HG02678 (cell line): ENCODE results near the gene FLACC1.
"Not testable (repeated sequence)": the region's sequence is repeated elsewhere in the genome, so short reads cannot be mapped to it uniquely, and the experiment has no call there.

Experiments used
- ATAC-seq: cut with Tn5 transposase; IDR thresholded peaks from one replicate; pipeline ENCODE4 v1.9.1; 2021; ENCODE audit warnings: mild to moderate bottlenecking, moderate library complexity; ENCODE audit not compliant: unreplicated experiment

FLACC1 gene

DNA sequence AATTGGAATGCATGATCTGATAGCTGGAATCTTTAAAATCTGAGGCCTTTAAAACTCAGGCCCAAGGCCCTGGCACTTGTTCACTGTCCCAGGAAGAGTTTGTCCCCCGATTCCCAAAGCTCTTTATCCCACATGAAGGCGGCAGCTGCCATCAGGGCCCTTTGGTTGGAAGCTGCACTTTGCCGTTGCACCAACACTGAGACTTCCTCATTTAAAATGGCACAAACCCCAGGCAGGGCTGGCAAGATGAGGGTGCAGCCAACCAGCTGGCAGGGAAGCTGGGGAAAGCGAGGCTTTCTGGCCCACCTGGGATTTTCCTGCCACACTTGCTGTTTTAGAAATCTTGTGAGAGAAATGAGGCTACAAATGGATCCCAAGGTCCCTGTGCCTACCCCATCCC, 6.3 kb downstream of the FLACC1 start:
- ATAC-seq = no peak

DNA sequence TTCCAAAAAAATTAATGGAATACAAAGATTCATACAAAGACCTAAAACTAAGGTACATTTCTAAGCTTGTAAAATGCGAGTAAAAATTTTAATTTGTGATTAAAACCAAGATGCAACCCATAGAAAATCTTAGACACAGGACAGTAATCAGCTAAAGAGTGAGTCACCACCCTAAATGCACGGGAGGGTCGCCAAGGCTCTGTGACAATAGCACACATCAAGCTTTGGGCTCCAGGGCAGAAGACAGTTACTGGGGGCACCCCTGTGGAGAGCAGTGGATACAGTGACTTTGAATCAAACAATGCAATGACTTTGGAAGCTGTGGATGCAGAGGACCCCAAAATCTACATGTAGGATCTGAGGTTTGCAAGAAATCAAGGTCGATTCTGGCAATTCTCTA, 7.5 kb downstream of the FLACC1 start:
- no peak for ATAC-seq

DNA sequence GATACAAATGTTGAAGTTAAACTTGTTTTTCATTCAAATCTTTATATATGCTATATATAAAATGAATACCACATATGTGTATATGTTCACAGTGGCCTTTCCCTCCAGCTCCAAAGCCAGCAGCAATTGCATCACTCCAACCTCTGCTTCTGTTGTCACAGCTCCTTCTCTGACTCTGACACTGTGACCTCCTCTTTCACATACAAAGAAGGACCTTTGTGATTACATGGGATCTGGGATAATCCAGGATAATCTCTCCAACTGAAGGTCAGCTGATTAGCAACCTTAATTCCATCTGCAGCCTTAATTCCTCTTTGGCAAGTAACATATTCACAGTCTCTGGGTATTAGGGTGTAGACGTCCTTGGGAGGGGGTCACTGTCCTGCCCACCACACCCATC, 8.4 kb downstream of the FLACC1 start:
- ATAC-seq = no peak

GRCh38 chr2:201347138-201347537, 10.0 kb downstream of the FLACC1 start:
- no peak for ATAC-seq

- ATAC-seq = no peak
Observed at GRCh38 chr2:201345625-201346213, 11.4 kb downstream of the FLACC1 start.

- ATAC-seq = peak; percentile 92
Observed at GRCh38 chr2:201344663-201345366, 12.3 kb downstream of the FLACC1 start.

GRCh38 chr2:201343559-201343958, 13.6 kb downstream of the FLACC1 start:
- ATAC-seq = no peak

GRCh38 chr2:201342923-201343322, 14.2 kb downstream of the FLACC1 start:
- ATAC-seq = no peak

DNA sequence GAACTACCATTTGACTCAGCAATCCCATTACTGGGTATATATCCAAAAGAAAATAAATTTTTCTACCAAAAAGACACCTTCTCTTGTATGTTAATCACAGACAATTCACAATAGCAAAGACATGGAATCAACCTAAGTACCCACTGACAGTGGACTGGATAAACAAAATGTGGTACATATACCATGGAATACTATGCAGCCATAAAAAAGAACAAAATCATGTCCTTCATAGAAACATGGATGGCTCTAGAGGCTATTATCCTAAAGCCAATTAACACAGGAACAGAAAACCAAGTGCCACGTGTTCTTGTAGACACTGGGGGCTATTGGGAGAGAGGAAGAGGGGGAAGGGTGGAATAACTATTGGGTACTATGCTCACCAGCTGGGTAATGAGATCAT, 27.7 kb downstream of the FLACC1 start:
- no peak for ATAC-seq

- no peak for ATAC-seq
Observed at GRCh38 chr2:201327678-201328077, 29.5 kb downstream of the FLACC1 start.

DNA sequence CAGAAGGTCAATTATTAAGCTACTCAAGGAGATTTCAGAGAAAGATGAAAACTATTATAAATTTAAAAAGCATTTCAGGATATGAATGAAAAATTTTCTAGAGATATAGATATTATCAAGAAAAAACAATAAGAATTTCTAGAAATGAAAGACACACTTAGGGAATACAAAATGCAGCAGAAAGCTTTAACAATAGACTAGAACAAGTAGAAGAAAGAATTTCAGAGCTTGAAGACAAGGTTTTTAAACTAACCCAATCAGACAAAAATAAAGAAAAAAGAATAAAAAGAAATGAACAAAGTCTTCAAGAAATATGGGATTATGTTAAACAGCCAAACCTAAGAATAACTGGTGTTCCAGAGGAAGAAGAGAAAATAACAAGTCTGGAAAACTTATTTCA, 34.4 kb downstream of the FLACC1 start:
- no peak for ATAC-seq

DNA sequence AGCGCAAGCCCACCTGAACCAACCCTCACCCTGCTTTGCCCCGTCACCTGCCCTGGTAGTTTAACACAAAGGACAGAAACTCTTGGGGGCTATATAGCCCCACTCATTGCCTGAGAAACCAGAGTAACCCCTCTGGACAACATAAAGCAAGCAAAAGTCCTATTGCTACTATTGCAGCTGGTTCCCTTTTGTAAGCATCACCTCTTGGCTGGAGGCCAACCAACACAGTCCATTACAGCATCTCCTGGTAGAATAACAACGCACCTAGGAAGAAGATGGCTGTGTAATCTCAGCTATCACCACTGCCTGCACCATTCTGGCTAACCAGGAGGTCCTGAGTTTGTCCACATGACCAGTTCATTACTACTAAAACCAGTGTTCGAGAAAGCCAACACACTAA, 36.4 kb downstream of the FLACC1 start:
- no peak for ATAC-seq

DNA sequence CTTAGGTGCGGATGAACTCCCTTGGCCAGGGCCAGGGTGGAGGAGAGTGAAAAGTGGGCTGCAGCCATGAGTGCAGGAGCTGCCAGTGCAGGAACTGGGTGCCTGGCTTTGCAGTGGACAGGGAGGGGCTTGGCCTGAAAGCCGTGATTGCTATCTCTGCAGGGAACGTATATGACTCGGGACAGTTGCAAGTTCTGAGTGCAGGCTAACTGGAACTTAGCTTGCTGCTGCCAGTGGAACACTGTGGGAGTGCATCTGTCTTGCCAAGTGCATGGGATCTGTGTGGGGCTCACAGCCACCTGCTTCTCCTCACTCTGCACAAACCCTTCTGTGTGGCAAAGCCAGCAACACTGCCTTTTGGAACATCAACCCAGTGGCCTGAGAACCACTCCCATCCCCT, 36.9 kb downstream of the FLACC1 start:
- ATAC-seq = no peak

DNA sequence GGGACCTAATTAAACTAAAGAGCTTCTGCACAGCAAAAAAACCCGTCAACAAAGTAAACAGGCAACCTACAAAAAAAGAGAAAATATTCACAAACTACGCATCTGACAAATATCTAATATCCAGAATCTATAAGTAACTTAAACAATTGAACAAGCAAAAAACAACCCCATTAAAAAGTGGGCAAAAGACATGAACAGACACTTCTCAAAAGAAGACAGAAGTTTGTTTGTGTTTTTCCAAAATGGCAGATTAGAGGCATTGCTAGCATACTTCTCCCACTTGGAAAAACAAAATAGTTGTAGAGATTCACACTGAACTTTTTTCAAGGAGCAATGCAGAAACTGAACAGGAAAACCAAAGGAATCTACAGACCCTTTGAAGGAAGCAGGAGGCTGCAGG, 37.6 kb downstream of the FLACC1 start:
- no peak for ATAC-seq

GRCh38 chr2:201313362-201313761, 43.8 kb downstream of the FLACC1 start:
- no peak for ATAC-seq

- ATAC-seq = no peak
Observed at GRCh38 chr2:201308914-201309313, 48.2 kb downstream of the FLACC1 start.

DNA sequence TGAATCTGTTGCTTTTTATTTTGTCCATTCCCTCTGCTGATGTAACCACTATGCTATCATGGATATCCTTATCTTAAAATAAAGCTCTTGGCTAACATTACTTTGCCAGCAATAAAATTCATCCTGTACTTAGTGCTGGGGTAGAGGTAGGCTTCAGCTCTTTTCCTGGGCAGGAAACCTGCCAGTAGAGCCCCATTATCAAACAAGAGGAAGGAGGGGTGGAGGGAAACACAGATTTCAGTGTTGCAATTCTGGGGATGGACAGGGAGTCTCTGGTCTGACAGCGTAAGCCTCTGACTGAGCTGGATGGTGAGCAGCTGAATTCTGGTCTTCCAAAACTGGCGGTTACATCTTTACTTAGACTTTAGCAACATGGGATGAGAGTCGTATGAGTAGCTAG, 49.3 kb downstream of the FLACC1 start:
- ATAC-seq = no peak

DNA sequence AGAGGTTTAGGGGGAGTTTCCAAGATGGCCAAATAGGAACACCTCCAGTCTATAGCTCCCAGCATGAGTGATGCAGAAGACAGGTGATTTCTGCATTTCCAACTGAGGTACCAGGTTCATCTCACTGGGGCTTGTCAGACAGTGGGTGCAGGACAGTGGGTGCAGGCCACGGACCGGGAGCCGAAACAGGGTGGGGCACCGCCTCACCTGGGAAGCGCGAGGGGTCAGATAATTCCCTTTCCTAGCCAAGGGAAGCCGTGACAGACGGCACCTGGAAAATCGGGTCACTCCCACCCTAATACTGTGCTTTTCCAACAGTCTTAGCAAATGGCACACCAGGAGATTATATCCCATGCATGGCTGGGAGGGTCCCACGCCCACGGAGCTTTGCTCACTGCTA, 57.2 kb downstream of the FLACC1 start:
- not testable (repeated sequence) for ATAC-seq

- ATAC-seq = no peak
Observed at GRCh38 chr2:201298462-201299052, 58.6 kb downstream of the FLACC1 start.

- ATAC-seq = not testable (repeated sequence)
Observed at GRCh38 chr2:201290457-201291148, 66.5 kb downstream of the FLACC1 start.

GRCh38 chr2:201285499-201285898, 71.6 kb downstream of the FLACC1 start:
- ATAC-seq = no peak
